Measurements from ENCODE around the gene FMNL2. TPM values are rescaled to one million over a fixed set of nuclear protein-coding genes. Genes with fewer than 3 reads are reported as not detected.
"Not testable (repeated sequence)": the region's sequence is repeated elsewhere in the genome, so short reads cannot be mapped to it uniquely, and the experiment has no call there.

FMNL2 gene
- 10 to 100 TPM in 2 of 3 donors, 1 to 10 TPM in 1; 5.0 to 41.3 (median 22.3) TPM for polyA plus RNA-seq

DNA sequence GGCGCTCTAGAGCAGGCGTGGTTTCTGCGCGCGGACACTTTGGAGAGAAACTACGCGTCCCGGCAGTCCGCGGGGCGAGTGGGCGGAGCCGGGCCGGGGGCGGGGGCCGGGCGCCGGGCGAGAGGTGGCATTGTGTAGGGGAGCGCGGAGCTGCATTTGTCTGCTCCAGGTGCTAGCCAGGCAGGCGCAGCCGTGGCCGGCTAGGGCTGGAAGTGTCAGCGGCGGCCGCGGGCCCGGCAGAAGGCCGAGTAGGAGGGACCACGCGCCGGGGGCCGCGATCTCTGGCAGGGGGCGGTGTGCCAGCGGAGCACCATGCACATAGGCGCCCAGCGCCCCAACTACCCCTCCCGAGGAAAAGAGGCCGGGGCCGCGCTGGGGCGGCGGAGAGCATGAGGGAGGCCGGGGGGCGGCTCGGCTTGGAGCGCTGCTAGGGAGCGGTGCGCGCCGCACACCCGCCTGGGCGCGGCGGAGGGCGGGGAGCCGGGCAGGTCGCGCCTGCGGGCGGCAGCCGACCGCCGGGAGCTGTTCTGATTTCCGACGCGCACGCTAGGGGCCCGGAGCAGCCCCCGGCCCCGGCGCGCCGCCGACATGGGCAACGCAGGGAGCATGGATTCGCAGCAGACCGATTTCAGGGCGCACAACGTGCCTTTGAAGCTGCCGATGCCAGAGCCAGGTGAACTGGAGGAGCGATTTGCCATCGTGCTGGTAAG is at the start of gene FMNL2:
Gene FMNL2 (plus strand): TSS at position 159 of the 710 bp plus-strand sequence.
- WGBS, 3 donors = 0 to 1% (median 0%) methylated on average over 59 to 85 of the region's 85 CpGs
- H3K27ac ChIP-seq (ENCODE audit: low read depth, low read length) = no peak within 1 kb of the TSS

DNA sequence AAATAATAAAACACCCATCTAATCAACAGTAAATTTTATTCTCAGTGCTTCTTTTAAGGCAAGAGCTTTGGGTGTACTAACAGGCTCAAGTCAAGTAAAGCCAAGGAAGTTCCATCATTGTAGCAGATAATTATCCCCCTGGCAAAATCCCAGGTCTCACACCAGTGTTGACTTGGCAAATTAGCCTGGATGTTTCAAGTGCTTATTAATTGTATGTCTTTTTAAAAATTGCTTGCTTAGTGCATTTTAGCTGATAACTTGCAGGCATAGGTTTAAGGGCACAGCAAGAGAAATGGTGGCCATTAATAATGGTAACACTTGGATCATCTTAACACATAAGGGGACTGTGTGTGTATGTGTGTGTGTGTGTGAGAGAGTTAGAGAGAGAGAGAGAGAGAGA is 42.0 kb upstream of the FMNL2 start:
- no peak overlapping the region for H3K27ac ChIP-seq (ENCODE audit: low read depth, low read length)

DNA sequence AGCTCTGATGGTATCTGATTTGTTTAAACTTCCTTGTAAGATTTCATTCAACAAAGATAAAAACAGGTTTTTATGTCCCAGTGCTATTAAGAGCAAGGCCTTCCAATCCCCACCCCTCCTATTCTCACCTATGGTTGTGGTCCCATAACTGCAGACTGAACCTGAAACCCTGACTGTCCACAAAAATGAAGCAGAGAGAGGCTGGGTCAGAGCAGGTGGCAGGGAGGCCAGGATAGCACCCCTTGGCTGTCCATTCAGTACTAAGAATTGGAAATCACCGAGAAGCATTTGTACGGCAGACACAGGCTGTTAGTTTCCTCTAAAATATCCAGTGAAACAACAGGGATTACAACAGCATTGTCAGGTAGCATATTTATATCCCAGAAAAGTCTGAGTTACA is 37.3 kb upstream of the FMNL2 start:
- 97 to 98% (median 97%) methylated on average over 2 of the region's 2 CpGs for WGBS, 3 donors
- no peak overlapping the region for H3K27ac ChIP-seq (ENCODE audit: low read depth, low read length)

DNA sequence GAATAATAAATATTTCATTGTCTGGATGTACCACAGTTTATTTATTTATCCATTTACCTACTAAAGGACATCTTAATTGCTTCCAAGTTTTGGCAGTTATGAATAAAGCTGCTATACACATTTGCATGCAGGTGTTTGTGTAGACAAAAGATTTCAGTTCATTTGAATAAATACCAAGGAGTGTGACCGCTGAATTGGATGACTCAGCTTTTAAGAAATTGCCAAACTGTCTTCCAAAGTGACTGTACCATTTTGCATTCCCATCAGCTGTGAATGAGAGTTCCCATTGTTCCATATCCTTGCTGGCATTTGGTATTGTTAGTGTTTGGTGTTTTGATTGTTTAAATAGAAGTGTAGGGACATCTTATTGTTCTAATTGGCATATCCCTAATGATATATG is 36.2 kb upstream of the FMNL2 start:
- WGBS, 3 donors = 72 to 87% (median 74%) methylated on average over 1 of the region's 1 CpG
- H3K27ac ChIP-seq (ENCODE audit: low read depth, low read length) = no peak overlapping the region

DNA sequence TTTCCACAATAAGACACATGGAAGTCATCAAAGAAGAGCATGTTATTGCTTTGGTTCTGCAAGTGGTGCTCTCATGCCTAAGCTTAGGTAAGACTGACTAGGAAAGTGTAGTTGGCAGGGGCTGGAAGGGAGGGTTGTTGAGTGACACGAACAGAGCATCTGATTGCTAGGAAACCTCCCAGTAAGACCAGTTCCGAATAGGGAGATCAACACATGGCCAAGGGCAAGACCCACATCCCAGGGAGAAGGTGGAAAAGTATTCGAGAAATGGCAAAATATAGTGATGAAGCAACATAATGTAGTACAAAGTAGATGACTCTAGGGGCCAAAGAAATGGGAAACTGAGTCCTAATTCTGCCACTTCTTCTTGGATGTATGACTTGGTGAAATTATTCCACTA is 33.8 kb upstream of the FMNL2 start:
- WGBS, 3 donors = 88 to 91% (median 90%) methylated on average over 3 of the region's 3 CpGs
- H3K27ac ChIP-seq (ENCODE audit: low read depth, low read length) = no peak overlapping the region

DNA sequence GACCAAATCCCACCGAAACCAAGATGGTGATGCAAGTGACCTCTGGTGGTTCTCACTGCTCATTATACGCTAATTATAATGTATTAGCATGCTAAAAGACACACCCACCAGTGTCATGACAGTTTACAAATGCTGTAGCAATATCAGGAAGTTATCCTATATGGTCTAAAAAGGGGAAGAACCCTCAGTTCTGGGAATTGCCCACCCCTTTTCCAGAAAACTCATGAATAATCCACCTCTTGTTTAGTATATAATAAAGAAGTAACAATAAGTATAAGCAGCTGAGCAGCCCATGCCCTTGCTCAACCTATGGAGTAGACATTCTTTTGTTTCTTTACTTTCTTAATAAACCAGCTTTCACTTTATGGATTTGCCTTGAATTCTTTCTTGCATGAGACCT is 31.0 kb upstream of the FMNL2 start:
- 82 to 98% (median 96%) methylated on average over 2 of the region's 2 CpGs for WGBS, 3 donors
- no peak overlapping the region for H3K27ac ChIP-seq (ENCODE audit: low read depth, low read length)

DNA sequence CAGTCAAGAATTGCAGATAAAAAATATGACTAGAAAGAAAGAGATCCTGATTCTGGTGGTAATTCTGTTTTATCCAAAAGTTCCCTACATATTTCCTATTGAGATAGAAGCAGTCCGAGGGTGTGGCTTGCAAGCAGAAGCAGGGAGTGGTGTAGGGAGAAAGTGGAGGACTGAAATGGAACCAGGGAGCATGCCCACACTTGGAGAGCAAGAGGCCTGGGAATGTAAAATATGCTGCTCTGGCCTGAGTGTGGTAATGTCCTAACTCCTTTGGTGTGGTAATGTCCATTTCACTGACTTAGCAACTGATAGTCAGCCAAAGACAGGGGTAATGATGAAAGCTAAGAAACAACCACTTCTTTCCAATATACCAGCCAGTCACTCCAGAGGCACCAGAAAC is 30.1 kb upstream of the FMNL2 start:
- 67 to 92% (median 88%) methylated on average over 1 of the region's 1 CpG for WGBS, 3 donors

DNA sequence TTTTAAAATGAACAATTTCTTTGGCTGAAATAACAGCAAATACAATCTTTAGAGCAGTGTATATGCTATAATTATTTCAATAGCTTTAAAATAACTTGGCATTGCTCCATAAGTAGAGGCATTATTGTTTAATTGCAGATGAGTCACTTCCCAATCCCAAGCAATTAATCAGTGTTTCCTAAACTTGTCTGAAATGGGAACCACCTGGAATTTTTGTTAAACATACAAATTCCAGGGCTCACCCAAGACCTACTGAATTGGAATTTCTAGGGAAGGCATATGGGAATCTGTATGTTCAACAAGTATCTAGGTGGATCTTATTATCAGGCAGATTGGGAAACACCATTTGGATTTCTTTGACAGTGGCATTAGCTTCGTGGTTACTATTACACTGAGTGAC is 27.1 kb upstream of the FMNL2 start:
- WGBS, 3 donors = 63 to 90% (median 69%) methylated on average over 1 of the region's 1 CpG
- no peak overlapping the region for H3K27ac ChIP-seq (ENCODE audit: low read depth, low read length)

More for the DNA sequence above, 30.1 kb upstream of the FMNL2 start:
- H3K27ac ChIP-seq (ENCODE audit: low read depth, low read length) = no peak overlapping the region

DNA sequence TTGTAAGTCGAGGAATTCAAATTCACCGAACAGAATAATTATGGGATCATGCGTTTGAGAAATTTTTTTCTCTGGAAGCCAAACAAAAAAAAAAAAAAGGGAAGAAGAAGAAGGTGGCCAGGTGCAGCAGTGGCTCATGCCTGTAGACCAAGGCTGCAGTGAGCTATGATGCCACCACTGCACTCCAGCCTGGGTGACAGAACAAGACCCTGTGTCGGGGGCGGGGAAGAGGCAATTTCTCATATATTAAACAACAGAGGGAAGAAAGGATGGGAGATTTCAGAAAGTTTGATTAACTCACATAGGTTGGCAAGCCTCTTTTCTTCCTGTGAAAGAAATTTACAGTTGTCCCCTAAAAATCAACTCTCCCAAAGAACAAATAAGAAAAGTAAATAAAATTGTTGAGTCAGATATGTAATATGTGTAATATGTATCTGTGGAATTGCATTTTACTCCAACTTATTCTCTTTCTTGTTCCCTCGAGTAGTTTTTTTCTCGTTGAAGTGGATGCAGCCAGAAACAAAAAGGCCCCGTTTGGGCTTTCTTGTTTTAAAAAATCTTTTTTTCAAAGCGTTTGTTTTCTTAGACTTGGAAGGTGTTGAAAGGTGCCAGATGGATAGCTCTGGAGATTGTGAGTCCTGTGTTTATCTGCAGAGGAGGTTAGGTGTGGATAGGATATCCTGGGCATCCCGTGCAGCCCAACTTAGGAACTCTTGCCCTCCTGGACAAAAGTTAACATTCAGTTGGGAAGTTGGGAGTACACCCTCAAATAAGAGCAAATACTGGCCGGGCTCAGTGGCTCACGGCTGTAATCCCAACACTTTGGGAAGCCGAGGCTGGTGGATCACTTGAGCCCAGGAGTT is 25.4 kb upstream of the FMNL2 start:
- no peak overlapping the region for H3K27ac ChIP-seq (ENCODE audit: low read depth, low read length)
- WGBS, 3 donors = 61 to 73% (median 71%) methylated on average over 13 of the region's 13 CpGs

DNA sequence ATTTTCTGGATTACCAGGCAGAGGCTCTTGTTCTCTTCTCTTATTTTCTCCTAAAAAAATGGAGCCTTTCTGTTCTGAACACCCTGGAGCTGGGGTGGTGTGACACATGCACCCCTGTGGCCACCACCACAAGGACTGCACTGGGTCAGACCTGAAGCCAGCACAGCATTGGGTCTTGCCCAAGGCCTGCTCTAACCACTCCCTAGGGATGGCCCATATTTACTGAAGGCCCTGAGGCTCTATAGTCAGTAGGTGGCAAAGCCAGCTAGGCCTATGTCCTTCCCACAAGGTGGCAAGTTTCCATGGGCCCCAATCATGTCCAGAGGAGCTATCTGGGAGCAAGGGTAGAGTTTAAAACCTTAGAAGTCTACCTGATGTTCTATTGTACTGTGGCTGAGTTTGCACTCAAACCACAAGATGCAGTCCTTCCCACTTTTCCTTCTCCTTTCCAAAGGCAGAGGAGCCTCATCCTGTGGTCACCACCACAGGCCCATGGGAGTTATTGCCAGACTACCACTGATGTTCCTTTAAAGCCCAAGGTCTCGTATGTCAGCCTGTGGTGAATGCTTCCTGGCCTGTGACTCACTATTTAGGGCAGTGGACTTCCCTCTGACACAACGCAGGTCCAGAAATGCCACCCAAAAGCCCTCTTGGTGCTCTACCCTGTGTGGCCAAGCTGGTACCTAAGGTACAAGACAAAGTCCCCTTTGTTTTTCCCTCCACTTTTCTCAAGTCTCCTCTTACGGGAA is 15.0 kb upstream of the FMNL2 start:
- WGBS, 3 donors = 72 to 92% (median 77%) methylated on average over 3 of the region's 3 CpGs
- no peak overlapping the region for H3K27ac ChIP-seq (ENCODE audit: low read depth, low read length)

DNA sequence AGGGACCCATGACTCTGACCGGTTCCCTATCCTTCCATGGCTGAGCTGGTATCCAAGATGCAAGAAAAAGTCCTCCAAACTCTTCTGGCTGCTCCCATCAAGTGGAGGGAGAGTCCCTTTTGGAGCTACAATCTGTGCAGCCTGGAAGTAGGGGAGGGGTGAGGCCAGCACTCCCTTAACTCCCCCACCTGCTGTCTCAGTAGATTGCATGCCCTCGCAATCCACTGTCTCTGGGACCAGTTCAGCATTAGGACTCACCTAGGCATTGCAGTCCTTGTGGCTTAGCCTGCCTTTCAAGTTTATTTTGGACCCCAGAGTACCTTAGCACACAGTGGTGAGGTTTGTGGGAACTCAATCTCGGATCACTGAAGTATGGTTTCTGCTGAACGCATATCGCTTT is 14.2 kb upstream of the FMNL2 start:
- H3K27ac ChIP-seq (ENCODE audit: low read depth, low read length) = no peak overlapping the region
- WGBS, 3 donors = 90 to 97% (median 94%) methylated on average over 5 of the region's 5 CpGs

DNA sequence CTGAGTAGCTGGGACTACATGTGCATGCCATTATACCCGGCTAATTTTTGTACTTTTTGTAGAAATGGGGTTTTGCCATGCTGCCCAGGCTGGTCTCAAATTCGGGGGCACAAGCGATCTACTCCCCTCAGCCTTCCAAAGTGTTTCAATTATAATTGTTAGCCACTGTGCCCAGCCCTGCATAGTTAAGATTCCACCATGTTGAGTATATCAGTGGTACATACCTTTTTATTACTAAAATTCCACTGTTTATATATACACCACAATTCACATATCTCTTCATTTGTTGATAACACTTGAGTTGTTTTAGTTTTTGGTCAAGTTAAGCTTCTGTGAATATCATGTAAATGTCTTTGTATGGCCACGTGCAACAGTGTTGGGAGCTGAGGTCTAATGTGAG is 12.8 kb upstream of the FMNL2 start:
- WGBS, 3 donors = 87 to 93% (median 90%) methylated on average over 4 of the region's 4 CpGs
- H3K27ac ChIP-seq (ENCODE audit: low read depth, low read length) = no peak overlapping the region

DNA sequence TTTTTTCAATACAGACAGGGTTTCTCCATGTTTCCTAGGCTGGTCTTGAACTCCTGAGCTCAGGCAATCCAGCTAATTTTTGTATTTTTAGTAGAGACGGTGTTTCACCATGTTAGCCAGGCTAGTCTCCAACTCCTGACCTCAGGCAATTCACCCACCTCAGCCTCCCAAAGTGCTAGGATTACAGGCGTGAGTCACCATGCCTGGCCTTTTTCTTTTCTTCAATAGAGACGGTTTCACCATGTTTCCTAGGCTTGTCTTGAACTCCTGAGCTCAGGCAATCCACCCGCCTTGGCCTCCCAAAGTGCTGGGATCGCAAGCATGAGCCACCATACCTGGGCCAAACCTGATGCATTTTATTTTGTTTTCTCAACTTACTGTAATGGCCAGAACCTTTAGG is 9.8 kb upstream of the FMNL2 start:
- WGBS, 3 donors = 93 to 98% (median 95%) methylated on average over 5 of the region's 5 CpGs
- H3K27ac ChIP-seq (ENCODE audit: low read depth, low read length) = not testable (repeated sequence)

DNA sequence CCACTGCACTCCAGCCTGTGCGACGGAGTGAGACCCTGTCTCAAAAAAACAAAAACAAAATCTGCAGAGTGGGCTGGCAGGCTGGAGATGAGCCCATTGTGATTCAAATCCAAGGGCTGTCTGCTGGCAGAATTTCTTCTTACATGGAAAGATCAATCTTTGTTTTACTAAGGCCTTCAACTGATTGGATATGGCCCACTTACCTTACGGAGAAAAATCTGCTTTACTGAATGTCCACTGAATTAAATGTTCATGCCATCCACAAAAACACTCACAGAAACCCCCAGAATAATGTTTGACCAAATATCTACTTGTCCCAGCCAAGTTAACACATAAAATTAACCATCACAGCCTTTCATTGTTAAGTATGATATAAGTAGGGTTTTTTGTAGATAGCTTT is 8.3 kb upstream of the FMNL2 start:
- H3K27ac ChIP-seq (ENCODE audit: low read depth, low read length) = no peak overlapping the region
- 95 to 99% (median 99%) methylated on average over 3 of the region's 3 CpGs for WGBS, 3 donors

DNA sequence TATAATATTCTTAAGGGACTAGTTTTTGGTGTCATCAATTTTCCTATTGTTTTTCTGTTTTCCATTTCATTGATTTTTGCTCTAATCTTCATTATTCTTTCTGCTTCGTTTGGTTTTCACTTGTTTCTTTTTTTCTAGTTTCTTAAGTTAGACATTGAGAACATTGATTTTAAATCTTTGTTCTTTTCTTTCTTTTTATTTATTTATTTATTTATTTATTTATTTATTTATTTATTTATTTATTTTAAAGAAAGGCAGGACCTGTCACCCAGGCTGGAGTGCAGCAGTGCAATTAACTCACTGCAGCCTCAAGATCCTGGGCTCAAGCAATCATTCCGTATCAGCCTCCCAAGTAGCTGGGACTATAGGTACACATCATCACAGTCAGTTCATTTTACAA is 7.0 kb upstream of the FMNL2 start:
- 88 to 94% (median 88%) methylated on average over 2 of the region's 2 CpGs for WGBS, 3 donors
- no peak overlapping the region for H3K27ac ChIP-seq (ENCODE audit: low read depth, low read length)

DNA sequence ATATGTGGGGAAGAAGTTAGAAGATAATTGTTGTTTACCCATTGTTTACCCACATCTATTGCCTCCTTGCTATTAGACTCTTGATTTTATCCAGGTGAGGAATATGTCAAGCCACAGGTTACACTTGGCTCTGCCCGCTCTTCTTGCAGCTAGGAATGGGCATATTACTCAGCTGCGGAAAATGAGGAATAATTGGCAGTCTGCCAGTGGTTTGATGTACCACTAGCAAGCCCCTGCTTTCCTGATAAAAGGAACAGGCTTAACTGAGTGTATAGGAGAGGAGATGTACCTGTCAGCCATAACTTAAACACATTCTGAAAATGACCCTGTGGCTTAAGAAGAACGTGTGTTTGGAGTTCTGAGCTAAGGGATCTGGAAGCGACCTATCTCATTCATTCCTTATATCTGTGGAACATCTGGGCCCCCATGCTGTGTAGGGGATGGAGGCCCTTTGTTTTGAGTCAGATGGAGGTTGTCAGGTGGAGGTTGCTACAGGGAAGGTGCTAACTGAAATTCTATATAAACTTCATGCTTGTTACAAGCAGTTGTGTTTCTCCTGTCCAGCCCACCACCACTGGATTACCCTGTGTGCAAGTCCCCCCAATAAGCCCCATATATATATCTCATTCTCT is 4.6 kb upstream of the FMNL2 start:
- 71 to 84% (median 83%) methylated on average over 4 of the region's 4 CpGs for WGBS, 3 donors
- H3K27ac ChIP-seq (ENCODE audit: low read depth, low read length) = no peak overlapping the region

DNA sequence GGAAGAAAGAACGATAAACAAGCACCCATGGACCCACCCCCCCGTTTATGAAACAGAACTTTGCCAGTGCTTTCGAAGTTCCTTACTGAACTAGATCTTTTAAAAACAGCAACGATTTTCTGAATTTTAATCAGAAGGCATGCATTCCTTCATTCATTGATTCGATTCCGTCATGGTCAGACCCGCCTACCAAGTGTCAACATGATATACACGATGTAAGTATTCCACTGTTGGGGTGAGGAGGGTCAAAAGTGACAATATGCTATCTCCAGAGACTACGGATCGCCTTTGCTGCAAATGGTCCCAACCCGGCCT is 316 bp upstream of the FMNL2 start:
- 2 to 6% (median 4%) methylated on average over 11 of the region's 11 CpGs for WGBS, 3 donors
- no peak overlapping the region for H3K27ac ChIP-seq (ENCODE audit: low read depth, low read length)

DNA sequence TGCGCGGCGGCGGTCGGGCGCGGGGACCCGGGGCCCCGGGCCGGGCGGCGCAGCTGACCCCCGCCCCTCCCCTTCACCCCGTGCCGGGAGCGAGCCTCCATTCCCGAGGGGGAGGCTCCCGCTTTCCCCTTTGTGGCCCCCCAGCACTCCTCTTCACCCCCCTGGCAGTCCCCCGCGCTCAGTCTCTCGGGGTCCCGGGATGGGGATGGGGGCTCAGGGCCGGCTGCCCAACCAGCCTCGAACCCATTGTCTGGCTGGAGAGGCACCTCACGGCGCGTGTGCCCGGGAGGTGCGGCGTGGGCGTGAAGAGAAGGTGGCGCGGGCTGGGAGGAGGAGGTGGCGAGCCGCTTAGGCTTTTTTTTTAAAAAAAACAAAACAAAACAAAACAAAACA is 748 bp downstream of the FMNL2 start:
- H3K27ac ChIP-seq (ENCODE audit: low read depth, low read length) = no peak overlapping the region
- WGBS, 3 donors = 1 to 2% (median 1%) methylated on average over 20 to 35 of the region's 35 CpGs

All from adipose tissue (tissue), 3 donors.